ENCODE data around the gene CACNA1C.

Gene CACNA1C

DNA sequence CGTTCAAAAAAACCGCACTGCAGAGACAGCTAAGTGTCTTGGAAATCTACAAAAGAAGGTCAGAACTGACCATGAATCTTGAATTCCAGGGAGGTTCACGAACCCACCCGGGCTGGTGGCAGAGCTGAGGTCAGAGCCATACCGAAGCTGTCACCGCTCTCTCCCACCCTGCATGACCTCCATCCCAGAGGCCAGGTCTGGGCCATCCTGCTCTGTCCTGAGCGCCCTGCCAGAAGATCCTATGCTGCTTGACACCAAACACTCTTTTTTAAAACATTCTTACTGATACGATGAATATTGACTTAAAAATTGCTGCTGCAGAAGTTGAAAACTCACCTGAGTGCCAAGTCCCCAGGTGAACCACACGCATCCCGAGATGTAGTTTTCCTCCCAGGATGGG lies 412.9 kb downstream of the CACNA1C start:
- no peaks in the 10 kb centered on the region for H3K36me3 ChIP-seq (ENCODE audit: control insufficient read depth, insufficient read depth, low read length)
- no peaks in the 10 kb centered on the region for H3K9me3 ChIP-seq (ENCODE audit: control insufficient read depth, low read length)
- H3K9ac ChIP-seq (ENCODE audit: low read length) = no peak overlapping the region
- H3K4me3 ChIP-seq (ENCODE audit: low read length) = no peak overlapping the region
- no peaks in the 10 kb centered on the region for H3K4me1 ChIP-seq (ENCODE audit: control insufficient read depth, insufficient read depth, low read length)
- H3K27me3 ChIP-seq (ENCODE audit: control insufficient read depth, insufficient read depth, low read length) = no peaks in the 10 kb centered on the region

DNA sequence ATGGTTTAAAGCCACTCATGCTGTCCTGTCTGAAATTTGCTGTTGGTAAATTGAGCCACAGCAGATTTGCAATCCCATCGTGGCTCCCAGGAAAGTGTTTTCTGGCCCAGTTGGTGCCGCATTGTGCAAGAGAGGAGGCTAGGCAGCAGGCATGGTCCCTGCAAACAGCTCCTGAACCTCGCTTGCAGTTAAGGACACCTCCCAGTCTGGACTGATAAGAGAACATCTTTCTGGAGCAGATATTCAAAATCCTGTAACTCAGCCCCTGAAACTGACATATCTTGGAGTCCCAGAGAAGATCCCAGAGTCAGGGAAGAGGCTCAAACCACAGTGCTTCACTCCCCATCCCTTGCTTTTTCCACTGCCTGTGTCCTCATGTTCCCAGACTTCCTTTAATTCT lies 413.4 kb downstream of the CACNA1C start:
- Histone ChIP-seq H3K27me3 (ENCODE audit: control insufficient read depth, insufficient read depth, low read length) (no peaks in the 10 kb centered on the region), H3K36me3 (ENCODE audit: control insufficient read depth, insufficient read depth, low read length) (no peaks in the 10 kb centered on the region), H3K9ac (ENCODE audit: low read length) (no peak overlapping the region), H3K4me3 (ENCODE audit: low read length) (no peak overlapping the region), H3K4me1 (ENCODE audit: control insufficient read depth, insufficient read depth, low read length) (no peaks in the 10 kb centered on the region), H3K9me3 (ENCODE audit: control insufficient read depth, low read length) (no peaks in the 10 kb centered on the region)

DNA sequence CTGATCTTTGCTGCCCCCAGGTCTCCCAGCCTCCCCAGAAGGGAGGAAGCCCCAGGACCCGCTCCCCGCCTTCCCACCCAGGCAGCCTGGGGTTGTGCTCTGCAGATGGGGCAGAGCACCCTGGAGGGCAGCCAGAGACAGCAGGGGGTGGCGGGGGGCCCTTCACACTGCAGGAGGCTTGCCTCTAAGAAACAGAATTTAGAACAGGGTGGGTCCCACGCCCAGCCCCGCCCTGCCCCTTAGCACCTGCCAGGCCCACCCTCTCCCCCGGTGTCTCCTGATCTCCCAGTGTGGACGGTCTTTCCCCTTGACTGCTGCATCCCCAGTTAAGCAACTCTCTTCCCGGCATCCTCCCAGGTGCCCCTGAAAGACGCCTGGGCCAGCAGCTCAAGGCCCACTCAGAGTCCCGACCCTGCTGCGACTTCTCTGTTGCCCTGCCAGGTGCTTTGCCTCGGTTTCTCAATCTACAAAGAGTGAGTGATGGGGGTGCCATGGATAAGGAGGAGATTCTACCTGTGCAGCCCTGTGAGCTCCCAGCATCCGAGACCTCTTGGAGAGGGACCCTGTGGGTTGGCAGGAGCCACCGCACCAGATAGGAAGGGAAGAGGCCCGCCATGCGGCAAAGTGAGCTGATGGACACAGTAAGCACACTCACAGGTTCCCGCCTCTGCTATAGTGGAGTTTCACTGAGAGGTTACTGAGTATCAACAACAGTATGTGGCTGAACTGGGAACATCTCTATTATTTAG lies 414.8 kb downstream of the CACNA1C start:
- Histone ChIP-seq H3K27me3 (ENCODE audit: control insufficient read depth, insufficient read depth, low read length) (no peaks in the 10 kb centered on the region), H3K4me3 (ENCODE audit: low read length) (no peak overlapping the region), H3K4me1 (ENCODE audit: control insufficient read depth, insufficient read depth, low read length) (no peaks in the 10 kb centered on the region), H3K9me3 (ENCODE audit: control insufficient read depth, low read length) (no peaks in the 10 kb centered on the region), H3K36me3 (ENCODE audit: control insufficient read depth, insufficient read depth, low read length) (no peaks in the 10 kb centered on the region), H3K9ac (ENCODE audit: low read length) (no peak overlapping the region)

DNA sequence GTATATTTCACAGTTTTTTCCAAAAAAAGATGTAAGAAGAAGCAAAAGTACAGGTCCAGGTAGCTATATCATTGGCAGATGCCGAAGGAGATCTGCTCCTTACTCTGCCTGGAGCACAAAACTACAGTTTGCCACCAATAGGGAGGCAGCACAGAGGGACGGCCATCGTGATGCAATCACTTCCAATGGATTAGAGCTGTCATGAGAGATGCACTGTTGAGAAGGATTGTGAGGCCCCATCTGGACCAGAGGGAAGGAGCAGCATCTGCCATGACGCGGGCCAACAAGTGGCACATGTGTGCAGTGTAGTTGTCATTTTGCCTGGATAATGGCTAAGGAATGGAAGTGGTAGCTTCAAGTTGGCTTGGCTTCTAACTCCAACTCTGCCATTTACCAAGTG lies 423.2 kb downstream of the CACNA1C start:
- H3K9me3 ChIP-seq (ENCODE audit: control insufficient read depth, low read length) = no peaks in the 10 kb centered on the region
- no peaks in the 10 kb centered on the region for H3K36me3 ChIP-seq (ENCODE audit: control insufficient read depth, insufficient read depth, low read length)
- H3K4me1 ChIP-seq (ENCODE audit: control insufficient read depth, insufficient read depth, low read length) = no peaks in the 10 kb centered on the region
- no peak overlapping the region for H3K9ac ChIP-seq (ENCODE audit: low read length)
- H3K4me3 ChIP-seq (ENCODE audit: low read length) = no peak overlapping the region
- no peaks in the 10 kb centered on the region for H3K27me3 ChIP-seq (ENCODE audit: control insufficient read depth, insufficient read depth, low read length)

DNA sequence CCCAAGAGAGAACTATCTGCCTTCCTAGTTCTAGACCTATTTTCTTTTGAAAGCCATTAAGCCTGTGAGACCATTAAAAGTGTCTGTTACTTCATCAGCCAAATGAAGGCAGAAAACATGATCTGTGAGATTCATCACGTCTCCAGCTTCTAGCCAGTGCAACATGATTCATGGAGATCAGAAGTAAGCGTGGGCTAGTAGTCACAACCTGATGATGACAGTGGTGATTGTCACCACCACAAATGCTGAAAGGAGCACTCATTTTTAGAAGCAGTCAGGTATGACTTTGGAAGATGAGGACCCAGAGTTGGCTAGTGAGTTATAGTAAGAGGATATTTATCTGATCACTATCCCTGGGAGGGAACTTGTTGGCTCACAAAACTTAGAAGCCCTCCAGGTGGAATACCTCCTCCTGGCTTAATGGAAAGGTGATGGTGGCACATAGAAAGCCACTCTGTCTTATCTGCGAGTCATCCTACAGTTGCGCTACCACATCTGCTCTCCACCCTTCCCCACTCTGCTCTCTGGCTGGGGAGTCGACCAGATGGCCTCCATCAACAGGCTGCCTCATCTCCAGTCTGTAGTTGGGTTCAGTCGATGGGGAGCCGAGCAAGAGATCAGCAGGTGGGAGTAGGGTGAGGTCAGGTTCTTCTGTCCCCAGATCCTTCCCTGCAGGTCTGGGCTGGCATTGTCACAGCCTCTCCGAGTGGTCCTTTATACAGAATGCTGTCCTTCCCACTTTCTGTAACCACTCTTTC lies 424.4 kb downstream of the CACNA1C start:
- H3K4me1 ChIP-seq (ENCODE audit: control insufficient read depth, insufficient read depth, low read length) = no peaks in the 10 kb centered on the region
- no peak overlapping the region for H3K4me3 ChIP-seq (ENCODE audit: low read length)
- H3K9me3 ChIP-seq (ENCODE audit: control insufficient read depth, low read length) = no peaks in the 10 kb centered on the region
- H3K9ac ChIP-seq (ENCODE audit: low read length) = no peak overlapping the region
- H3K27me3 ChIP-seq (ENCODE audit: control insufficient read depth, insufficient read depth, low read length) = no peaks in the 10 kb centered on the region
- no peaks in the 10 kb centered on the region for H3K36me3 ChIP-seq (ENCODE audit: control insufficient read depth, insufficient read depth, low read length)

DNA sequence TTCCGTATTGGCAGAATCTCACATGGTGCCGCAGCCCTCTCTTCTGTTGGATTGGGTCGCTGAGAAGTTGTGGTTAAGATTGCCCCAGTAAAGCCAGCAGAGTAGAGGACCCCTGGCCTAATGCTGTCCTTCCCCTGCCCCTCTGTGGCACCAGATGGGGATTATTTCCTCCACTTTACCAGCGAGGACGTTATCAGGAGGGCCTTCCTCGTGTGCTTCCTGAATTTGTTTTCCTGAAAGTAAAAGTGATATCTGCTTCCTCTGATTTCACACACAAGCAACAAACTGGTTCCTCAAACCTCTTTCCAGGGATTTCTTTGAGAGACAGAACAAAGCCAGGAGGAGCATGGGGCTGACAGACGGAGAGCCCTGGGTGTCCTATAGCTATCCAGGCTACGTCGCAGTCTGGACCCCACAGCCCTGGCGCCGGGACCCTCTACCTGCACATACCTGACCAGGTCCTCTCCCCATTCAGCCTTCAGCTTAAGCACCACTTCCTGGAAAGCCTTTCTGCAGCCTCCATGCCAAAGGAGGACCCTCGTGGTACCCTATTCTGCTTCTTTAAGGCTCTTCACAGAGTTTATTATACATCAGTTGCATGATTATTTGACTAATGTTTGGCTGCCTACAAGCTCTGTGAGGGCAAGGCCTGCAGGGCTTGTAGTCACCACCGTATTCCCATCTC lies 427.2 kb downstream of the CACNA1C start:
- H3K27me3 ChIP-seq (ENCODE audit: control insufficient read depth, insufficient read depth, low read length) = no peaks in the 10 kb centered on the region
- H3K9me3 ChIP-seq (ENCODE audit: control insufficient read depth, low read length) = no peaks in the 10 kb centered on the region
- no peak overlapping the region for H3K4me3 ChIP-seq (ENCODE audit: low read length)
- H3K4me1 ChIP-seq (ENCODE audit: control insufficient read depth, insufficient read depth, low read length) = no peaks in the 10 kb centered on the region
- H3K36me3 ChIP-seq (ENCODE audit: control insufficient read depth, insufficient read depth, low read length) = no peaks in the 10 kb centered on the region
- H3K9ac ChIP-seq (ENCODE audit: low read length) = no peak overlapping the region

DNA sequence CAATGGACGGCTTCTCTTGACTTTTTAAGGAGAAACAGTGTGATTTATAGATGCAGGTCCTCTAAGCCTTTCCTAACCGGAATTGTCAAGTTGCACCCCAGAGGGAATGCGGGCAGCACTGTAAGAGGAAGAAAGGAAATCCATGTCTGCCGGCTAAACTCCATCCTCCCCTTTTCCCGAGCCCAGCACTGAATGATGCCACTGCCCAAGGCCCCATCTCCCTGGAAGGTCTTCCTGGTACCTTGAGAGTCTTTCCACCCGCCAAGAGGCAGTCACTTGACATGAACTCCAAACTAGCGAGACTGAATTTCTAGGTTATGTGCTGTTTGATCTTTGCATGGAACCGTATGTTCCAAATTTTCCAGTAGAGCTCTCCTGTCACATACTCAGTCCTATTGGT lies 428.6 kb downstream of the CACNA1C start:
- Histone ChIP-seq H3K9ac (ENCODE audit: low read length) (no peak overlapping the region), H3K27me3 (ENCODE audit: control insufficient read depth, insufficient read depth, low read length) (no peaks in the 10 kb centered on the region), H3K9me3 (ENCODE audit: control insufficient read depth, low read length) (no peaks in the 10 kb centered on the region), H3K4me1 (ENCODE audit: control insufficient read depth, insufficient read depth, low read length) (no peaks in the 10 kb centered on the region), H3K36me3 (ENCODE audit: control insufficient read depth, insufficient read depth, low read length) (no peaks in the 10 kb centered on the region), H3K4me3 (ENCODE audit: low read length) (no peak overlapping the region)

DNA sequence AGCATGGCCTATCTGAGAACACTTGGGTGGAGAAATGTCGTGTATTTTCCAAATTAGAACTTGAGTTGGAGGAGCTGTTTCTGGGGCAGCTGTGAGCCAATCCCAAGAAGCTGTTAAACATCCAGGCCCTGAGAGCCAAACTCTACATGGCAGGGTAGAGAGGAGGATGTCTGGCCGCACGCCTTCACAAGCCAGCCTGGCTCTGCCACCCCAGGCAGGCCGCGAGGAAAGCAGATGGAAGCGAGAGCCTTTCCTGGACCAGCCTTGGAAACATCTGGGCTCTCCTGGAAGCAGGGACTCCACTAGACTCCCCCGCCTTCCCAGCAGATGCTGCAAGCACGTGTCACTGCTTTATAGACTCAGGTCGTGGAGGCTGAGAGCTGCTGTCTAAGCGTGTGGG lies 429.2 kb downstream of the CACNA1C start:
- Histone ChIP-seq H3K4me3 (ENCODE audit: low read length) (no peak overlapping the region), H3K4me1 (ENCODE audit: control insufficient read depth, insufficient read depth, low read length) (no peaks in the 10 kb centered on the region), H3K36me3 (ENCODE audit: control insufficient read depth, insufficient read depth, low read length) (no peaks in the 10 kb centered on the region), H3K9me3 (ENCODE audit: control insufficient read depth, low read length) (no peaks in the 10 kb centered on the region), H3K27me3 (ENCODE audit: control insufficient read depth, insufficient read depth, low read length) (no peaks in the 10 kb centered on the region), H3K9ac (ENCODE audit: low read length) (no peak overlapping the region)

DNA sequence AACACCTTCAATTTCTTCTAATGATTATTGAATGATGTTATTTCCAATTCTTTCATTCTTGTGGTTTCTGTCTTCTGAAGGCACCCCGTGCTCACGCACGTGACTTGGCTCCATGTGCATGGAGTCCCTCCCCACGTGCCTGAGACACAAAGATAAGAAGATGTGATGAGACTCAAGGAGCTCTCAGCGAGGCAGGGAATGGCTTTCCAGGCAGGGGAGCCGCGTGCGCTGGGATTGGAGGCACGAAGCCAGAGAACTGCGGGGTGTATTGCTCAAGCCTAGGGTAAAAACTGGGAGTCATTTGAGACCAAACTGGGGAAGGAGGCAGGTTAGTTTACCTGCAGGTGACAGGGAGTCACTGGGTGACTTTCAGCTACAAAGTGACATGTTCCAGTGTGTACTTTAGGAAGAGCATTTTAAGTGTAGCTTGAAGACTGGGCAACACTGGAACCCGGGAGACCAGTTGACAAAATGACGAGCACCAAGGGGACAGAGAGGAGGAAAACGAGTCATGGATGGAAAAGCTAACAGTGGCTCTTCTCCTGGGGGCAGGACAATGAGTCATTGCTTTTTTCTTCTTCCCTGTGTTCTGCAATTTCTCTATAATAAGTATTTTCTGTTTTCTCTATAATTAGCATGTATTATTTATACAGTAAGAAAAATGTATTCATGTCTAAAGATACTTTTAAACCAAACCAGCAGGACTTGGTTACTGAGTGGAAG lies 430.3 kb downstream of the CACNA1C start:
- no peaks in the 10 kb centered on the region for H3K36me3 ChIP-seq (ENCODE audit: control insufficient read depth, insufficient read depth, low read length)
- no peaks in the 10 kb centered on the region for H3K27me3 ChIP-seq (ENCODE audit: control insufficient read depth, insufficient read depth, low read length)
- H3K4me1 ChIP-seq (ENCODE audit: control insufficient read depth, insufficient read depth, low read length) = no peaks in the 10 kb centered on the region
- no peak overlapping the region for H3K9ac ChIP-seq (ENCODE audit: low read length)
- no peaks in the 10 kb centered on the region for H3K9me3 ChIP-seq (ENCODE audit: control insufficient read depth, low read length)
- H3K4me3 ChIP-seq (ENCODE audit: low read length) = no peak overlapping the region

DNA sequence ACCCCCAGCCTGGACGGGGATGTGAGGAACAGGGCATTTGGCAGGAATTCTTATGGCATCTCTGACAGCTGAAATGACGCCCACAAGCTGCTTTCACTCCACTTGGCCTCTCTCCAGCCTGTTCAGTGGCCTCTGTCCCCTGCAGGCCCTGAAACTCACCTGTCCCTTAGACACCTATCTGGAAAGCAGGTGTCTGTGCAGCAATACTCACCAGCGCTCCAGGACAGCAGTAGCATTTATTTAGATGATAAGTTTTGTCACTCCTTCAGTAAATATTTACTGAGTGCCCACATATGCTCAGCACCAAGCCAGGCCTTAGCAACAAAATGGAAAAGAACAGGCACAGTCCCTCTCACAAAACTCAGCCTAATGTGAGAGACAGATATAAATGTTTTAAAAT lies 430.9 kb downstream of the CACNA1C start:
- H3K9ac ChIP-seq (ENCODE audit: low read length) = no peak overlapping the region
- no peaks in the 10 kb centered on the region for H3K27me3 ChIP-seq (ENCODE audit: control insufficient read depth, insufficient read depth, low read length)
- no peaks in the 10 kb centered on the region for H3K4me1 ChIP-seq (ENCODE audit: control insufficient read depth, insufficient read depth, low read length)
- no peaks in the 10 kb centered on the region for H3K36me3 ChIP-seq (ENCODE audit: control insufficient read depth, insufficient read depth, low read length)
- H3K4me3 ChIP-seq (ENCODE audit: low read length) = no peak overlapping the region
- H3K9me3 ChIP-seq (ENCODE audit: control insufficient read depth, low read length) = no peaks in the 10 kb centered on the region

DNA sequence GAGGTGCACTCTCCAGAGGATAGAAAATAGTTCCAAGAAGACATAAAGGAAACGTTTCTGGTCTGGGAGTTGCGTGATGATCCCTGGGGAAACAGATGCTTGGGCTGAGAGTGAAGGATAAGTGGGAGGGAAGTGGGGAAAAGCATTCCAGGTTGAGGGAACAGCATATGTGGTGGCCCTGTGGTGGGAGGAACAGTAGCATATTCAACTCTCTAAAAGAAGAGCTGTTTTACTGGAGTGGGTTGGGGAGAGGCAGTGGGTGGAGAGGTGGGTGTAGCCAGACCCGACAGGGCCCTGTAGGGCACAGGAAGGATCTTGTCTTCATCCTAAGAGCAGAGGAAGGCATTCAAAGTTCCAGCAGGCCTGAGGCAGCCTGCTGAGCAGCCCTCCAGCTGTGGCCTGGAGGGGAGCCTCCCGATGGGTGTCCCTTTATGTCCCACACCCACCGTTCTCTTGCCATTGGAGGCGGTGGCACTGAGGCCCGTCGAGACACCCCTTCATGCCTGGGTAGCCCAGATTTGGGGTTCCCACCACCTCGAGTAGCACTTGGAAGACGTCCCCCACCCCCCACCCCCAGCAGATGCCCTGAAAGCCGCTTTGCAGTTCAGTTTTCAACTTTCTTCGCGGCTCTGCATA lies 431.5 kb downstream of the CACNA1C start:
- Histone ChIP-seq H3K9ac (ENCODE audit: low read length) (no peak overlapping the region), H3K4me1 (ENCODE audit: control insufficient read depth, insufficient read depth, low read length) (no peaks in the 10 kb centered on the region), H3K4me3 (ENCODE audit: low read length) (no peak overlapping the region), H3K27me3 (ENCODE audit: control insufficient read depth, insufficient read depth, low read length) (no peaks in the 10 kb centered on the region), H3K36me3 (ENCODE audit: control insufficient read depth, insufficient read depth, low read length) (no peaks in the 10 kb centered on the region), H3K9me3 (ENCODE audit: control insufficient read depth, low read length) (no peaks in the 10 kb centered on the region)

Data from mucosa of stomach (tissue), 1 donor.